ENCODE measurements around the gene OR52K1. TPM values are rescaled to one million over a fixed set of nuclear protein-coding genes. Genes with fewer than 3 reads are reported as not detected.

Gene OR52K1
- total RNA-seq, 2 donors from 2014 or later = not detected

- no peaks in the 10 kb centered on the region for H3K9me3 ChIP-seq
- no peaks in the 10 kb centered on the region for H3K4me1 ChIP-seq
- TF ChIP-seq, protein P1, sequence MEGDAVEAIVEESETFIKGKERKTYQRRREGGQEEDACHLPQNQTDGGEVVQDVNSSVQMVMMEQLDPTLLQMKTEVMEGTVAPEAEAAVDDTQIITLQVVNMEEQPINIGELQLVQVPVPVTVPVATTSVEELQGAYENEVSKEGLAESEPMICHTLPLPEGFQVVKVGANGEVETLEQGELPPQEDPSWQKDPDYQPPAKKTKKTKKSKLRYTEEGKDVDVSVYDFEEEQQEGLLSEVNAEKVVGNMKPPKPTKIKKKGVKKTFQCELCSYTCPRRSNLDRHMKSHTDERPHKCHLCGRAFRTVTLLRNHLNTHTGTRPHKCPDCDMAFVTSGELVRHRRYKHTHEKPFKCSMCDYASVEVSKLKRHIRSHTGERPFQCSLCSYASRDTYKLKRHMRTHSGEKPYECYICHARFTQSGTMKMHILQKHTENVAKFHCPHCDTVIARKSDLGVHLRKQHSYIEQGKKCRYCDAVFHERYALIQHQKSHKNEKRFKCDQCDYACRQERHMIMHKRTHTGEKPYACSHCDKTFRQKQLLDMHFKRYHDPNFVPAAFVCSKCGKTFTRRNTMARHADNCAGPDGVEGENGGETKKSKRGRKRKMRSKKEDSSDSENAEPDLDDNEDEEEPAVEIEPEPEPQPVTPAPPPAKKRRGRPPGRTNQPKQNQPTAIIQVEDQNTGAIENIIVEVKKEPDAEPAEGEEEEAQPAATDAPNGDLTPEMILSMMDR (IDR thresholded peaks at IDR 0.05) = peak; percentile 10
- intact Hi-C loops (cut with DNase I) = loop anchor here (2.0 to 10.0 kb wide), 2 partner anchors 99 to 307 kb away; partner anchors contain the start of gene TRIM21
- no peaks in the 10 kb centered on the region for H3K36me3 ChIP-seq
- no peaks in the 10 kb centered on the region for H3K27me3 ChIP-seq
- H3K9ac ChIP-seq (ENCODE audit: low read depth in 2 of 2, low read length in 2 of 2) = no peak overlapping the region
- H3K27ac ChIP-seq = no peak overlapping the region
- no peak for DNase-seq
- H3K4me3 ChIP-seq = no peak overlapping the region
Measured at GRCh38 chr11:4493480-4493818, 11.0 kb downstream of the OR52K1 start.

- H3K4me1 ChIP-seq = no peaks in the 10 kb centered on the region
- H3K36me3 ChIP-seq = no peaks in the 10 kb centered on the region
- H3K9ac ChIP-seq (ENCODE audit: low read depth in 2 of 2, low read length in 2 of 2) = no peak overlapping the region
- no peak overlapping the region for H3K27ac ChIP-seq
- intact Hi-C loops (cut with DNase I) = loop anchor here (10.0 kb wide), 1 partner anchor 101 kb away; the partner anchor contains the start of gene TRIM21
- no peak overlapping the region for H3K4me3 ChIP-seq
- H3K9me3 ChIP-seq = no peaks in the 10 kb centered on the region
- H3K27me3 ChIP-seq = no peaks in the 10 kb centered on the region
- DNase-seq = no peak
- TF ChIP-seq, protein P1 (IDR thresholded peaks at IDR 0.05) = no peak
Measured at GRCh38 chr11:4495487-4495886, 13.0 kb downstream of the OR52K1 start.

DNA sequence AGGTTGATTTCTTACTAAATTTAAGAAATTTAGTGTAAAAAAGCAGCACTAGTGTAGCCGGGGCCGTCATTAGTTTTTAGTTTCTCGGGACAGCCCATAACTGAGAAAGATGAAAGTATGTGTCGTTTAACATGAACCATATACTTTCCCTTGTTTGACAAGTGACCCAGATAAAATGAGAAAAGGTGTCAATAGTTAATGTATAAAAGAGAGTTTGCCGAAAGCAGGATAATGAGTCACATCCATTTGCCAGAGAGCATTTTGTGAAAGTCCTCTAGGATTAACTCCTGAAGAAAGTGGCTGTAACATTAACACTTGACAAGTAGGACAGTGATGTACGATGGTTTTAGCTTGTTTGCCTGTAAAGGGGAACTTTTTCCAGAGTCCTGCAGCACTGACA, 13.5 kb downstream of the OR52K1 start:
- no peaks in the 10 kb centered on the region for H3K36me3 ChIP-seq
- no peak overlapping the region for H3K4me3 ChIP-seq
- no peaks in the 10 kb centered on the region for H3K9me3 ChIP-seq
- no peaks in the 10 kb centered on the region for H3K27me3 ChIP-seq
- H3K4me1 ChIP-seq = no peaks in the 10 kb centered on the region
- intact Hi-C loops (cut with DNase I) = loop anchor here (10.0 kb wide), 1 partner anchor 101 kb away; the partner anchor contains the start of gene TRIM21
- TF ChIP-seq, protein P1 (IDR thresholded peaks at IDR 0.05) = no peak
- no peak for DNase-seq
- no peak overlapping the region for H3K27ac ChIP-seq
- H3K9ac ChIP-seq (ENCODE audit: low read depth in 2 of 2, low read length in 2 of 2) = no peak overlapping the region

GRCh38 chr11:4496557-4497248, 14.3 kb downstream of the OR52K1 start:
- H3K36me3 ChIP-seq = no peaks in the 10 kb centered on the region
- DNase-seq = no peak
- H3K4me3 ChIP-seq = no peak overlapping the region
- no peaks in the 10 kb centered on the region for H3K9me3 ChIP-seq
- H3K27me3 ChIP-seq = no peaks in the 10 kb centered on the region
- TF ChIP-seq, protein P1 (IDR thresholded peaks at IDR 0.05) = no peak
- no peak overlapping the region for H3K9ac ChIP-seq (ENCODE audit: low read depth in 2 of 2, low read length in 2 of 2)
- H3K4me1 ChIP-seq = no peaks in the 10 kb centered on the region
- intact Hi-C loops (cut with DNase I) = loop anchor here (10.0 kb wide), 1 partner anchor 102 kb away; the partner anchor contains the start of gene TRIM21
- no peak overlapping the region for H3K27ac ChIP-seq

- no peak for DNase-seq
- intact Hi-C loops (cut with DNase I) = no loop called here
- H3K4me1 ChIP-seq = no peaks in the 10 kb centered on the region
- peaks cover 4% of the 10 kb centered on the region for H3K27me3 ChIP-seq
- H3K9ac ChIP-seq (ENCODE audit: low read depth in 2 of 2, low read length in 2 of 2) = no peak overlapping the region
- TF ChIP-seq, protein P1 (IDR thresholded peaks at IDR 0.05) = no peak
- no peaks in the 10 kb centered on the region for H3K9me3 ChIP-seq
- H3K4me3 ChIP-seq = no peak overlapping the region
- H3K27ac ChIP-seq = no peak overlapping the region
- H3K36me3 ChIP-seq = no peaks in the 10 kb centered on the region
Measured at GRCh38 chr11:4508886-4509285, 26.4 kb downstream of the OR52K1 start.
